Activated T-cell treated with anti-CD3 and anti-CD28 coated beads for 4 hours (primary cell): ENCODE measurements around the gene FBXW4.

ENCODE experiments used
- DNase-seq: peaks from one replicate; pipeline ENCODE4 v3.0.0-alpha.2; 2020

Gene FBXW4

GRCh38 chr10:101578803-101579515 is 116.0 kb downstream of the FBXW4 start:
- DNase-seq, result no peak

- DNase-seq, result no peak
Observed at GRCh38 chr10:101578192-101578591, 116.8 kb downstream of the FBXW4 start.

- DNase-seq, result no peak
Observed at GRCh38 chr10:101577121-101577871, 117.7 kb downstream of the FBXW4 start.

- no peak for DNase-seq
Observed at GRCh38 chr10:101576211-101576863, 118.6 kb downstream of the FBXW4 start.

GRCh38 chr10:101575580-101576210 is 119.3 kb downstream of the FBXW4 start:
- DNase-seq, result no peak

GRCh38 chr10:101575091-101575490 is 119.9 kb downstream of the FBXW4 start:
- no peak for DNase-seq

- DNase-seq, result no peak
Observed at GRCh38 chr10:101573885-101574753, 120.9 kb downstream of the FBXW4 start.

- DNase-seq, result no peak
Observed at GRCh38 chr10:101572785-101573184, 122.2 kb downstream of the FBXW4 start.

GRCh38 chr10:101572126-101572525 is 122.8 kb downstream of the FBXW4 start:
- no peak for DNase-seq

- DNase-seq, result no peak
Observed at GRCh38 chr10:101571271-101571925, 123.6 kb downstream of the FBXW4 start.

- no peak for DNase-seq
Observed at GRCh38 chr10:101570428-101571270, 124.3 kb downstream of the FBXW4 start.

GRCh38 chr10:101569622-101570427 is 125.1 kb downstream of the FBXW4 start:
- DNase-seq, result peak; percentile 74

- no peak for DNase-seq
Observed at GRCh38 chr10:101569323-101569621, 125.7 kb downstream of the FBXW4 start.

- no peak for DNase-seq
Observed at GRCh38 chr10:101568054-101568745, 126.8 kb downstream of the FBXW4 start.

GRCh38 chr10:101567165-101568006 is 127.6 kb downstream of the FBXW4 start:
- no peak for DNase-seq

GRCh38 chr10:101566333-101567164 is 128.4 kb downstream of the FBXW4 start:
- DNase-seq, result no peak

- DNase-seq, result no peak
Observed at GRCh38 chr10:101565936-101566332, 129.0 kb downstream of the FBXW4 start.
